ENCODE results near the gene GALNT9.
"Not testable (repeated sequence)": the region's sequence is repeated elsewhere in the genome, so short reads cannot be mapped to it uniquely, and the experiment has no call there.

GALNT9 gene

DNA sequence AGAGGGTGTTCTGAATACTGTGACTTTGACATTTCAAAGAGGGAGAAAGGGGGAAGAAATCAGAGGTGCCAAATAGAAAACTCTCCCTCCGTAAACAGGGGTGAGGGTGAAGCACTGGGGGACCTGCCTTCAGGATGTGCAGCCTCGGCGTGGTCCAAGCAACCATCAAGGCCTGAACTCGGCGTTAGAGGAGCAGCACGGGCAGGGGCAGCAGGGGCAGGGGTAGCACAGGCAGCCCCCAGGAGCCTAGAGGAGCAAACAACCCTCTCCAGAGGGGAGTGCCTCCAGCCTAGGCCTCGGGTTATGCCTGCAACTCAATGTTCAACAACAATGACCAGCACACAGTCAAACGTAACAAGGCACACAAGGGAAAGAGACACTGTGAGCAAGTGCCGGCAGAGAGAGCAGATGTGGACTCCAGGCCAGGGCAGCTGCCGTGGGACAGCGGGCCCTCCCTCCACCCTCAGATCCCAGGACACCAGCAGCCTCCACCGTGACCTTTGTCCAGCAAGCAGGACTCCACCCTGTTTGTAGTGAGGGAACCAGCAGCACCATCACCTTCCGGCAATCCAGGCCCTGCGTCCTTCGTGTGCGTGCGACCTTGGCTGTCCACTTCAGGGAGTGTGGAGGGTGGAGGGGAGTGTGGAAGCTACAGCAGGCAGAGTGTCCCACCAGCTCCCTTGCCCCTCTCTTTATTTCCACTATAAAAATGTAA, 18.0 kb downstream of the GALNT9 start:
- DNase-seq = no peak

DNA sequence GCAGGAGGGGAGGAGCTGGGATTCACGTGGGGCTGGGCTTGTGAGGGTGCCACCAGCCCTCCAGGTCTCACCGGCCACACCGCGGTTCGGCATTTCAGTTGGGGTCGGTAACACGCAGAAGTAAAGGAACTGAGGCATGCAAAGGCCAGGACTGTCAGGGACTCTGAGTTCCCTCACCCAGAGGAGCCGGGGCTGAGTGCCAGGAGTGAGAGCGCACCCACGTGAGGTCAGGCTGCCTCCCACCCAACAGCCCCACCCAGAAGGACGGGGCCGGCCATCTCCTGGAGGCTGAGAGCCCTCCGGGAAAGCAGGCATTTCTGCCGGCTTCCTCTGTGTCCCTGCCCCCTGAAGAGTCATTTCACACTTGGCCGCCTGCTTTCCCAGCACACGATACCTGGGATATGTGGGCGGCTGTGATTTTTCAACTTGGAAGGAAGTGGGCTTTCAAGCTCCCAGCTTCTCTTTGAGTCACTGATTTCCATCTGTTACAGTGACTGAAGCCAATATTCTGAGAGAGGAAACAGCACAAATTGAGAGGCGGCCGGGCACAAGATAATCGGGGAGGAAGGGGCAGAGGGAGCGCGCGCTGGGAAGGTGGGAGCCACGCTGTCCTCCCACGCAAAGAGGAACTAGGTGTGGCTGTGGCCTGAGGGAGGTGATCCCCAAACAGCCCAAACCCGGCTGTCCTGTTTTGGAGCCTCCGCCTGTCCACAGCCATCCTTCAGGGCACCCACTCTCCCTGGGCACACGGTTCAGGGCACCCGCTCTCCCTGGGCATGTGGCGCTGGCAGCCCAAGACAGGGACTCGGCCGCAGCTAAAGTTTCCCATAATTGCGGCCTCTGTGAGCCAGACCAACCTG, 19.0 kb downstream of the GALNT9 start:
- DNase-seq = no peak

DNA sequence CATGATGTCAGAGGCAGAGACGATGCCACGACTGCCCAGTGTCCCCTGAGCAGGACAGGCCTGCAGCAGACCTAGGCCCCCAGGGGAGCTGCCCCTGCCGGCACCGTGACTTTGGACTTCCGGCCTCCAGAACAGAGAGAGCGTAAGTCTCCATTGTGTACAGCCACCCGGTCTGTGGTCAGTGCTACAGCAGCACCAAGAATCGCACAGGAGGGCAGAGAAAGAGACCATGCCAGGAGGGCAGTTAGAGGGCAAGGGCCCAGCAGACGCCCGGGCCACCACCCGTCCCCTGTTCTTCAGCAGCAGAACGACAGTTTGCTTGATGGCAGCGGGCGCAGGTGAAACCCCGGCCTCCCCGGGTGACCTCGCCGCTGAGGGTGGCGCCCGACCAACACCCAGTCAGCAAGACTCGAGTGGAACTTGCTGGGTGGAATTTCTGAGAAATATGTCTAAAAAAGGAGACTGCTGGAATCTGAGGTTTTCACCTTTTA, 19.7 kb downstream of the GALNT9 start:
- DNase-seq = no peak

DNA sequence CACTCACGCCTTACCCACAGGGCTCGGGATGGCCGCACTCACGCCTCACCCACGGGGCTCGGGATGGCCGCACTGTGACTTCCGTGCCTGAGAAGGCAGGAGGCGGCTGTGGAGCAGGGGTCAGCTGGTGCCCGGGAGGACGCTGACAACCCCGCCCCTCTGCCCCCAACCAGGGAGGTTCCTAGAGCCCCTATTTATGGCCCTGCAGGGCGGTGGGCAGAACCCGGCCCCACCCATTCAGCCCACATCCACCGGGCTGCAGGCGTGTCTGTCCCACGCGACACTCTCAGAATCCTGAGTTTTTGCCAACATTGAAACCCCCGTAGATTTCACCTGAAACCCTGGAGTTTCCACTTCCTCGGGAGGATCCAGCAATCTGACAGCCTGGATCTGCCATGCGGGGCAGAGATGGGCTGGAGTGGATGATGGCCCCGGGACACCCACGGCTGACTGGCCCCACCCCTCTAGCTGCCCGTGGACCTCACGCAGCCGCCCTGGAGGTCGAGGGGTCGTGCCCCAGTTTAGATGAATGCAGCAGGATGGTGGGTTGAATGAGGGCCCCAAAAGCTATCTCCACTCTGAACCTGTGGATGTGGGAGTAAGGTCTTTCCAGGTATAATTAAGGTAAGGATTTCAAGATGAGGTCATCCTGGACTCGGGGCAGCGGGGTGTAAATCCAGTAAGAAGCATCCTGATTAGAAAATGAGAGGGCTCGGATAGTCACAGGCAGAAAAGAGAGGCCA, 20.4 kb downstream of the GALNT9 start:
- DNase-seq = no peak

DNA sequence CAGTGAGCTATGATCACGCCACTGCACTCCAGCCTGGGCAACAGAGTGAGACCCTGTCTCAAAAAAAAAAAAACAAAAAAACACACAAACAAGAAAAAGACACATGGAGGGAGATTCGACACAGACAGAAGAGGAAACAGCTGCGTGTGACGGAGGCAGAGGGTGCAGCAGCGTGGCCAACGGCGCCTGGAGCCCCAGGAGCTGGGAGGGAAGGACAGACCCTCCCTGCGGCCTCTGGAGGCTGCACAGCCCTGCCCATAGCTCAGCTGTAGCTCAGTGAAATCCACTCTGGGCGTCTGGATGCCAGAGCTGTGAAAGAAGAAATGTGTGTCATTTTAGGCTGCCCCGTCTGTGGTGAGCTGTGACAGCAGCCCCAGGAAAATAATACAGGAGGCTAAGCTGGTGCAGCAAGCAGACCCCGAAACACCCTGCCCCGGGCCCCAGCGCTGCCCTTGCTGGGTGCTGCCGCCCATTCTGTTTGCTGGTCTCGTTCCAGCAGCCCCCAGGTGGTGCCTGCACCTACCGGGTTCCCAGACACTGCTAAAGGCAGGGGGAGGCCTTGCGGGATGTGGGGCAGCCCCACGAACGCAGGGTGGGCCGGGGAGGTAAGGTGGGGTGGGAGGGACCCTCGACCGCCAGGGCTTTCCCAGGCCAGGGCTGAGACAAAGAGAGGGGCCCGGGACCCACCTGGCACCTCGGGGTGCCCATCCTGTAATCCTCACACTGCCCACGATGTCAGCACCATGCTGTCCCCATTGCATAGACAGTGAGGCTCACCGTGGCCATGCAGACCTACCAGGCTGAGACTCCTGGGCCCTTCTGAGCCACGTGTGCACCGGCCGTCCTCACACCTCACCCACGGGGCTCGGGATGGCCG, 21.2 kb downstream of the GALNT9 start:
- DNase-seq = no peak

DNA sequence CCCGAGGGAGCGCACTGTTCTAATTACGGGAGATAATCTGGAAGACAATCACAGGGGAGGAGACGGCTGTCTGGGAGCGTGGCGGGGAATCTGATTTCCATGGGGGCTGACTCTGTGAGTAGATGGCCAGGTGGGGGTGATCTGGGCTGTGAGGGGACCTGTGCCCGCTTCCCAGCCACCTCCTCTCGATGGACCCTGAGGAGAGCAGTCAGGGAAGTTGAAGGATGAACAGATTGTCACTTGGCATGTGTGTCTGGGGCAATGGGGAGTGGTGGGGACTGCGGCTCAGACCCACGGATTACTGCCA, 22.6 kb downstream of the GALNT9 start:
- no peak for DNase-seq

DNA sequence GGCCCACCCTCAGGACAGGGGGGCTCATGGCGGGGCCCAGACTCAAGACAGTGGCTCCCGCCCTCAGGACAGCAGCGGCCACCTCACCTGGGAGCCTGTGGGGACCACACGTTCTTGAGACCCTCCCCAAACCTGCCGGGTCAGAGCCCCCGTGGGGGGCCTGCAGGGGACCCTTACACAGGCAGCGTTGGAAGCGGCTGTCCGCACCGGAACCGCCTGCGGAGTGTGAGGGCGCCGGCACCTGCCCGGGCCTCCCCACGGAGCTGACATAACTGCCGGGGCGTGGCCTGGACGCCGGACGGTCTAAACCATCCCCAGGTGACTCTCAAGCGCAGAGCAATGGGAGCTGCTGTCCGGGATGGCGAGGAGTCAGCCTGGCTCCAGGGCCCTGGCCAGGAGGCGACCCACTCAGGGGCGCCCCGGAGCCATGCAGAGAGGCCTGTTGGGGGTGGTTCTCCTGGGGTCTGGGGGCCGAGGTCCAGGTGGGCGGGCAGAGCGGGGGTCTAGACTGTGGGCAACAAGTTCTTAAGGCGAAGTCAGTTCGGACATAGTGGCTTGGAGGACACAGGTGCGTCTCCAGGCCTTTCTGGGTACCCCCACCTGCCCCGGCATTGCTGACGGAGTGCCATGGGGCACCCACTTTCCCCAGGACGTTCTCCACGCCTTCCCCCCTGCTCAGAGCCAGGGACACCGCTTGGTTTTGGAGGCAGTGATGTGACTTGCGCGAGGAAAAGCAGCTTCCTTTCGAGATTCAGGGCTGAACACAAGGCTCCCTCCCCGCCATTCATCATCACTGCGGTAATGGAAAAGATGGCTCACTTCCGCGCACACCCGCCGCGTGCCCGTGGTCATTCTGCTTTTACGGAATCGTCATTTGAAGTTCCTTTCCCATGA, 23.2 kb downstream of the GALNT9 start:
- no peak for DNase-seq

DNA sequence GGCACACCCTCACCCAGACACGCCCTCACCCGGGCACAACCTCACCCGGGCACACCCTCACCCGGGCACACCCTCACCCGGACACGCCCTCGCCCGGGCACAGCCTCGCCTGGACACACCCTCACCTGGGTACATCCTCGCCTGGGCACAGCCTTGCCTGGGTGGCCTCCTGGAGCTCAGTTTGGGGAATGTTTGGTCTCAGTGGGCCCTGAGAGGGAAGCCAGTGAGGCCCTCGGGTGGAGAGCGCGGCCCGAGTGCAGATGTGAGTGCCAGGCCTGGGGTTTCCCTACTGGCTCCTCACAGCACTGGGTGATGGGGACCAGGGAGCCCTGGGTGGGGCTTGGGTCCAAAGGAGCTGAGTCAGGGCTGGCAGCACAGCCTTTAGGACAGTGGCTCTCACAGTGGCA, 23.8 kb downstream of the GALNT9 start:
- DNase-seq = no peak

DNA sequence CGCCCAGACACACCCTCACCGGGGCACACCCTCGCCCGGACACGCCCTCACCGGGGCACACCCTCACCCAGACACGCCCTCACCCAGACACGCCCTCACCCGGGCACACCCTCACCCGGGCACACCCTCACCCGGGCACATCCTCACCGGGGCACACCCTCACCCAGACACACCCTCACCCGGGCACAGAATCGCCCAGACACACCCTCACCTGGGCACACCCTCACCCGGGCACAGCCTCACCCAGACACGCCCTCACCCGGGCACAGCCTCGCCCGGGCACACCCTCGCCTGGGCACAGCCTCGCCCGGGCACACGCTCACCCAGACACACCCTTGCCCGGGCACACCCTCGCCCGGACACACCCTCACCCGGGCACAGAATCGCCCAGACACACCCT, 24.5 kb downstream of the GALNT9 start:
- not testable (repeated sequence) for DNase-seq

DNA sequence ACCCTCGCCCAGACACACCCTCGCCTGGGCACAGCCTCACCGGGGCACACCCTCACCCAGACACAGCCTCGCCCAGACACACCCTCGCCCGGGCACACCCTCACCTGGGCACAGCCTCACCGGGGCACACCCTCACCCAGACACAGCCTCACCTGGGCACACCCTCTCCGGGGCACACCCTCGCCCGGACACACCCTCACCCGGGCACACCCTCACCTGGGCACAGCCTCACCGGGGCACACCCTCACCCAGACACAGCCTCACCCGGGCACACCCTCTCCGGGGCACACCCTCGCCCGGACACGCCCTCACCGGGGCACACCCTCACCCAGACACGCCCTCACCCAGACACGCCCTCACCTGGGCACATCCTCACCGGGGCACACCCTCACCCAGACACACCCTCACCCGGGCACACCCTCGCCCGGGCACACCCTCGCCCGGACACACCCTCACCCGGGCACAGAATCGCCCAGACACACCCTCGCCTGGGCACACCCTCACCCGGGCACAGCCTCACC, 25.5 kb downstream of the GALNT9 start:
- DNase-seq = not testable (repeated sequence)

DNA sequence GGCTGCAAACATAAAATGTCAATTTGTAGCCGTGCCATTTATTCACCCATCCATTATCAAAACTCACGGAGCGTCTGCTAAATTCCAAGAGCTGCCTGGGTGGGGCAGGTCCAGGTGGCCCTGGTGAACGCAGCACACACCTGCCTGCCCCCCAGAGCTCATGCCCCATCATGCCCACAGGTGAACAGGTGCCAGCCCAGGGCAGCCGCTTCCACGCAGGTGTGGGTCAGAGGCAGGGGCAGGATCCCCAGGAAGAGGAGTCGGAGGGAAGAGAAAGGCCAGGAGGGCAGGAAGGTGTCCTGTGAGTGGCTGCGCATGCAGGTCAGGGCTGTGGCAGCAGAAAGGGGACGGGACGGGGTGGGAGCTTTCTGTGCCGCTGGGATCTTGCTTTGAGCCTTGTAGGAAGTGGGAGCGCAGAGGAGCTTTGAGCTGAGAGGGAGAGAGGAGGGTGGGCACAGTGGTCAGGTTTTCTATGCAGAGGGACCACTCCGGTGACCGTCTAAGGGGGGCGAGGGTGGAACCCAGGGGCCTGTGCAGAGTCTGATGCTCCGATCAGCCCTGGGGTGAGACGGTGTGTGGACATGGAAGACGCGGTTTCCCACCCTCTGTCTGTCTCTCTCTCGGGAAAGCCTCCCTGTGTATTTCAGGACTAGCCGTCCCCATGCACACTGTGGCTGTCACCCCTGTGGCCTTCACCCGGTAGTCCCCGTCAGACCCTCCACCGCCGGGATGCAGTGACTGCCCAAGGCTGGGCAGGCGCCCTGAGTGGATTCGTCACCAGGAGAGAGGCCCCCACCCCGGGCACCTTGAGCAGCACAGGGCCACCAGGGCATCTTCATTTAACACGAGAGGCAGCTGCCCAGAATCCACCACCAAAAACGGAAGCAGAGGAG, 26.7 kb downstream of the GALNT9 start:
- no peak for DNase-seq

DNA sequence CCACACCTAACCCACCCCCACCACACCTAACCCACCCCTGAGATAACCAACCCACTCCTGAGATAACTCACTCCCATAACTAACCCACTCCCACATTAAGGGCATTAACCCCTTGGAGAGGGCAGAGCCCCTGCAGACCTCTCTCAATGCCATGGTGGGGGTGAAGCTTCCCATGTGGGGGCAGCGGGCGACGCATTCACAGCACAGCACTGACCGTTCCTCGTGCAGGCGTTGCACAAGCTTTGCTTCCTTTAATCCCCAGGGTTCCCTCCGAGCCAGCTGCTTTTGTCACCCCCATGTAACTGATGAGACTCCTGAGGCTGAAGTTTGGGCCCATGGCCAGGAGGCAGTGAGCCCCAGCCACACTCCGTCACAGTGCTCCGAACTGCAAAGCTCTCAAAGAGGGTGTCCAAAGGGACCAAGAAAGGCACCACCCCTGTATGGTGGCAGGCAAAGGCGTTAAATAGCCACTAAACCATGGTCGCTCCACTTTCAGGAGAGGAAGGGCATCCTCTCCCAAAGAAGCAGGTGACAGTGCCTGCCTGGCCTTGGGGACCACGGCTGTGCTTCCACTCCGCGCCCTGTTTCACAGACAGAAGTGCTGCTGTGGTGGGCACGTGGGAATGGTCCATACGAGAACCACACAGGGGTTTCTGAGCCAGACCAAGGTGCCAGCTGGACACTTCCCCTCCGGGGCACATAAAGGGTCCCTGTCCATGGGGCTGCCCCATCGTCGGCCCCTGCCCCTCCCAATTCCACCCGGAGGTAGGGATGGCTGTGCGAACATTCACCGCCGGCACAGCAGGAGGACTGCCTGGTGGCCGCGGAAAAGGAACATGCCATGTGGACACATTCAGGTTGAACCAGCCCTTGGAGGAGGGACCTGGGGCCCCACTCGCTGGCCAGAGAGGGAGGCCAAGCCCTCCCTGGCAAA, 28.3 kb downstream of the GALNT9 start:
- no peak for DNase-seq

DNA sequence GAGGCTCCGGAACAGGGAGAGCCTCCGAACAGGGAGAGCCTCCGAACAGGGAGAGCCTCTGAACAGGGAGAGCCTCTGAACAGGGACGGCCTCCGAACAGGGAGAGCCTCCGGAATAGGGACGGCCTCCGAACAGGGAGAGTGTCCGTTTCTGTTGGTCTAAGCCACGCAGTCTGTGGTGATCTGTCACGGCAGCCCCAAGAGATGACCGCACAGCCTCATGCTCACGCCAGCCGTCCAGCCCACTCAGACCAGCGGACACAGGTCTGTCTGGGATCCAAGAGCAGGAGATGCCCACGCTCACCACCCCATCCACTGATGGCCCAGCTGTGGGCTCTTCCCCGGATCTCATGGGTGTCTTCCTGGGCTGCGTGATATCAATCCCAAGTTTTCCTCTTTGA, 33.3 kb downstream of the GALNT9 start:
- no peak for DNase-seq

DNA sequence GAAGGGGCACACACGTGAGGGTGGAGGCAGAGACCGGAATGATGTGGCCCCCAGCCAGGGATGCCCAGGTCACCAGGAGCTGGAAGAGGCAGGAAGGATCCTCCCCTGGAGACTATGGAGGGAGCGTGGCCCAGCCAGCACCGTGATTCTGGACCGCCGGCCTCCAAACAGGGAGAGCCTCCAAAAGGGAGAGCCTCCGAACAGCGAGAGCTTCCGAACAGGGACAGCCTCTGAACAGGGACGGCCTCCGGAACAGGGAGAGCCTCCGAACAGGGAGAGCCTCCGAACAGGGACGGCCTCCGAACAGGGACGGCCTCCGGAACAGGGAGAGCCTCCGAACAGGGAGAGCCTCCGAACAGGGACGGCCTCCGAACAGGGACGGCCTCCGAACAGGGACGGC, 33.8 kb downstream of the GALNT9 start:
- DNase-seq = not testable (repeated sequence)

DNA sequence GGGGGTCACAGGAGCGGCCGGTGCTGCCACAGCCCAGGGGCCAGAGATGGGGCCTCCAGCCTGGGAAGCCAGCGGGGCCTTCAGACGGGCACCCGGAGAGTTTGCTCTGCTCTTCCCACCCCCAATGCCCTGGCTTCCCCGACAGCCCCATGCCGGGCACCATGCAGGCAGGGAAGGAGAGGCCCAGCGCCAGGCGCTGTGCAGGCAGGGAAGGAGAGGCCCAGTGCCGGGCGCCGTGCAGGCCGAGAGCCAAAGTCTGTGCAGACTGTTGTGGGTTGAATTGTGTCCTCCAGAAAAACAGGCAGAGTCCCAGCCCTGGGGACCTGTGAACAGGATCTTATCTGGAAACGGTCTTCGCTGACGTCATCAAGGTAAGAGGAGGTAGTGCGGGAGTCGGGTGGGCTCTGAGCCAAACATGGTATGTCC, 34.3 kb downstream of the GALNT9 start:
- no peak for DNase-seq

DNA sequence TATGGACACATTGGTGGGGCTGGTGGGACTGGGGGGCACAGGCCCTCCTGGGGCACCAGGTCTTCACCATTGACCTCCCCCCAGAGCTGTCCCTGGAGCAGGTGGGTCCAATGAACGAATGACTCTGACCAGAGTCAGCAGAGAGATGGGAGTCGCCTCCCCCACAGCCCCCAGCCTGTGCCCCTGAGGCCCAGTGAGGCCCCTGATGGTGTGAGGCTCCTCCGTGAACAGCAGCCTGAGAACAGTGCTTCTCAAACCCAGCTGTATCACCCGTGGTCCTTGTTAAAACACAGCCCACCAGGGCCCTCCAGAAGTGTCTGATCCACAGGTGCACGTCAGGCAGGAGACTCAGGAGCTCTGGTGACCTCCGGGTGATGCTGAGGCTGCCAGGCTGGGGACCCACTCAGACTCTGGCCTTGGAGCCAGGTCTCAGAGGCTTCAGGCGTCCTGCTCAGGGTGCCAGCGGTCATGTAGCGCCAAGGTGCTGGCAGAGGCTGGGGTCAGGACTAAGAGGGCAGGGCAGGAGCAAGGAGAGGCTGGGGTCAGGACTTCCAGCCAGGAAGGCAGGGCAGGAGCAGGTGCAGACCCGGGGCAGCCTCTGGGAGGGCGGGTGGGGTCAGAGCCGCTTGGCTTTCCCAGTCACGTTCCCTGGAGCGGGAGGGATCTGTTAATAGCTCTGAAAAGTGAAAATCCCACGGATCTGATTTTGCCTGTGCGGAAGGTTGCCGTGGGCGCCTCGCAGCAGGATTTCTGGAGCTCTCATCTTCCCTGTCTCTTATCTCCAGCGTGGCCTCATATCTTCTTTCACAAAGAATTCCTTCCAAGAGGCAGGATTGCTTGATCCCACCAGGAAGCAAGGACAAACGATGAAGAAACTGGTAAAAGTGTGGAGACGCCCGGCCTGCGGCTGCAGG, 35.0 kb downstream of the GALNT9 start:
- no peak for DNase-seq

All from retina (tissue), 1 donor.